Subcutaneous abdominal adipose tissue (tissue), 5 donors: ENCODE measurements around the gene OR52J3.
"Not testable (repeated sequence)": the region's sequence is repeated elsewhere in the genome, so short reads cannot be mapped to it uniquely, and the experiment has no call there.

Source experiments
- H3K27ac ChIP-seq: one replicate; pipeline ENCODE4 v1.7.0; 2013; ENCODE audit warnings: low read depth, mild to moderate bottlenecking, inconsistent platforms, low read length, moderate library complexity
- H3K27me3 ChIP-seq, 5 donors: one replicate each; pipeline ENCODE4 v1.7.0; 2013; ENCODE audit warnings: low read length in 5 of 5, inconsistent platforms in 1 of 5; ENCODE audit not compliant: control insufficient read depth in 5 of 5, insufficient read depth in 4 of 5
- H3K36me3 ChIP-seq, 5 donors: one replicate each; pipeline ENCODE4 v1.7.0; 2013; ENCODE audit warnings: low read length in 5 of 5; ENCODE audit not compliant: control insufficient read depth in 5 of 5, insufficient read depth in 5 of 5
- H3K4me1 ChIP-seq, 5 donors: one replicate each; pipeline ENCODE4 v1.7.0; 2013; ENCODE audit warnings: low read length in 5 of 5, mild to moderate bottlenecking in 3 of 5, moderate library complexity in 1 of 5; ENCODE audit not compliant: control insufficient read depth in 5 of 5, insufficient read depth in 5 of 5
- H3K4me3 ChIP-seq, 5 donors: one replicate each; pipeline ENCODE4 v1.7.0; 2013; ENCODE audit warnings: low read length in 5 of 5, low read depth in 1 of 5
- H3K9ac ChIP-seq, 5 donors: one replicate each; pipeline ENCODE4 v1.7.0; 2013; ENCODE audit warnings: low read length in 5 of 5, mild to moderate bottlenecking in 4 of 5, moderate library complexity in 3 of 5
- H3K9me3 ChIP-seq, 5 donors: one replicate each; pipeline ENCODE4 v1.7.0; 2013; ENCODE audit warnings: low read length in 5 of 5; ENCODE audit not compliant: control insufficient read depth in 5 of 5
- donor health status: healthy.
- donor health status: healthy.
- donor health status: healthy.
- donor health status: healthy.
- donor health status: healthy.

Gene OR52J3

GRCh38 chr11:5042091-5042490 is 4.2 kb upstream of the OR52J3 start:
- Histone ChIP-seq H3K27ac (no peak overlapping the region), H3K4me1 (no peaks in the 10 kb centered on the region), H3K9ac (no peak overlapping the region), H3K36me3 (no peaks in the 10 kb centered on the region), H3K27me3 (no peaks in the 10 kb centered on the region), H3K9me3 (no peaks in the 10 kb centered on the region), H3K4me3 (no peak overlapping the region)

- no peak overlapping the region for H3K27ac ChIP-seq
- H3K9me3 ChIP-seq: no peaks in the 10 kb centered on the region
- no peaks in the 10 kb centered on the region for H3K36me3 ChIP-seq
- H3K9ac ChIP-seq: no peak overlapping the region
- H3K27me3 ChIP-seq: no peaks in the 10 kb centered on the region
- no peaks in the 10 kb centered on the region for H3K4me1 ChIP-seq
- no peak overlapping the region for H3K4me3 ChIP-seq
These were observed 2.9 kb upstream of the OR52J3 start for GRCh38 chr11:5043380-5043779.

GRCh38 chr11:5046754-5047330 is 516 bp downstream of the OR52J3 start:
- H3K9me3 ChIP-seq: no peaks in the 10 kb centered on the region
- H3K27me3 ChIP-seq: no peaks in the 10 kb centered on the region
- no peaks in the 10 kb centered on the region for H3K36me3 ChIP-seq
- H3K4me1 ChIP-seq: no peaks in the 10 kb centered on the region
- no peak overlapping the region for H3K4me3 ChIP-seq
- no peak overlapping the region for H3K27ac ChIP-seq
- no peak overlapping the region for H3K9ac ChIP-seq

DNA sequence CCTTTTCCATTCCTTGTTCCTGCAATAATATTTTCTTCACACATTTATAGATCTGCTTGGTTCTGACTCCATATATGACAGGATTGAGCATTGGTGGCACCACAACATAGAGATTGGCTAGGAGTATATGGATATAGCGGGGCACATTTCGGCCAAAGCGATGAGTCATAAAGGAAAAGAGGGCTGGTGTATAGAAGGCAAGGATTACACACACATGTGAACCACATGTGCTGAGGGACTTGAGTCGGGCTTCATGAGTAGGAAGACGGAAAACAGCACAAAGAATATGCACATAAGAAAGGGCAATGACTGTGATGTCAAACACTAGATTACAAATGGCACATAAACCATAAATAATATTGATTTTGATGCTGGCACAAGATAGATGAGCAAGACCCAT is 12.4 kb downstream of the OR52J3 start:
- H3K27ac ChIP-seq, H3K27me3 ChIP-seq, H3K9me3 ChIP-seq, H3K4me3 ChIP-seq, H3K4me1 ChIP-seq, H3K36me3 ChIP-seq, H3K9ac ChIP-seq: not testable (repeated sequence)

GRCh38 chr11:5059391-5059790 is 13.1 kb downstream of the OR52J3 start, which contains the start of gene OR52E2:
TSS of gene OR52E2 (minus strand) at chr11:5059627. CDS start at chr11:5059627, 0 bp downstream.
- Histone ChIP-seq H3K36me3 (no peaks in the 10 kb centered on the region), H3K27ac (no peak within 1 kb of the TSS), H3K9me3 (no peaks in the 10 kb centered on the region), H3K9ac (no peak within 1 kb of the TSS), H3K27me3 (no peaks in the 10 kb centered on the region), H3K4me3 (no peak within 1 kb of the TSS), H3K4me1 (no peaks in the 10 kb centered on the region)

- Histone ChIP-seq H3K27ac (no peak overlapping the region), H3K9ac (no peak overlapping the region), H3K4me1 (no peaks in the 10 kb centered on the region), H3K27me3 (no peaks in the 10 kb centered on the region), H3K4me3 (no peak overlapping the region), H3K36me3 (no peaks in the 10 kb centered on the region), H3K9me3 (no peaks in the 10 kb centered on the region)
These were observed 18.7 kb downstream of the OR52J3 start for GRCh38 chr11:5065027-5065426.

GRCh38 chr11:5069272-5069671 is 22.9 kb downstream of the OR52J3 start, which contains the start of gene OR52E1:
TSS of gene OR52E1 (plus strand) at chr11:5069572.
- no peak within 1 kb of the TSS for H3K9ac ChIP-seq
- no peaks in the 10 kb centered on the region for H3K36me3 ChIP-seq
- no peaks in the 10 kb centered on the region for H3K27me3 ChIP-seq
- H3K4me1 ChIP-seq: peaks cover 3 to 18% (median 12%) of the 10 kb centered on the region in 5 donors
- no peak within 1 kb of the TSS for H3K27ac ChIP-seq
- H3K4me3 ChIP-seq: no peak within 1 kb of the TSS
- no peaks in the 10 kb centered on the region for H3K9me3 ChIP-seq

DNA sequence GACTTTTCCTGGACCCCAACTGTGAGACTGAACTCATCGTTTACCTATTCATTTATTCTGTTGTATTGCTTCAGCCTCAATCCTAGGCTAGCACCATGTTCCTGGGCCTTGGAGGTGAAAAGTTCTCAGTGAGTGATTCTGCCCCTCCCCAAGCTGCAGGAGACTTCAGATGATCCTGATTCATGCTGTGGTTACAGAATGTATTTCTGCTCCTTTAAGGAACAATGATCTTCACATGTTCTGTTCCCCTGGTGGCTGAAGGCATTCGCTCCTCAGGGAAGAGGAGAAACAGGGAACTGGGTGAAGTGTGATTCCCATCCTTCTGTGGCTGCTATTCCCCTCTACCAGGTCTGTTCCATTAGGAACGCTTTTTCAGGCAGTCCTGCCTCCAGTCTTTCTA is 25.5 kb downstream of the OR52J3 start:
- Histone ChIP-seq H3K4me1 (peaks cover 3 to 18% (median 12%) of the 10 kb centered on the region in 5 donors), H3K27me3 (no peaks in the 10 kb centered on the region), H3K27ac (peak overlapping the region; percentile 20), H3K9ac (no peak overlapping the region), H3K36me3 (no peaks in the 10 kb centered on the region), H3K9me3 (no peaks in the 10 kb centered on the region), H3K4me3 (peak overlapping the region in 3 of 5 donors; percentile 7 to 45 (median 36))

DNA sequence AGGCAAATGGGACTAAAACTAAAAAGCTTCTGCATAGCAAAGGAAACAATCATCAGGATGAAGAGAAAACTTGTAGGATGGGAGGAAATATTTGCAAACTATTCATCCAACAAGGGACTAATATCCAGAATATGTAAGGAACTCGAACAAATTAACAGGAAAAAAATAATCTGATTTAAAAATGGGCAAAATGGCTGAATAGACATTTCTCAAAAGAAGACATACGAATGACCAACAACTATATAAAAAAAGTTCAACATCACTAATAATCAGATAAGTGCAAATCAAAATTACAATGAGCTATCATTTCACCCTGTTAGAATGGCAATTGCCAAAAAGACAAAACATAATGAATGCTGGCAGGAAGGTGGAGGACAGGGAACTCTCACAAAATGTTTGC is 35.1 kb downstream of the OR52J3 start:
- Histone ChIP-seq H3K27ac (no peak overlapping the region), H3K9ac (no peak overlapping the region), H3K9me3 (no peaks in the 10 kb centered on the region), H3K27me3 (no peaks in the 10 kb centered on the region), H3K36me3 (no peaks in the 10 kb centered on the region), H3K4me1 (no peaks in the 10 kb centered on the region), H3K4me3 (no peak overlapping the region)

DNA sequence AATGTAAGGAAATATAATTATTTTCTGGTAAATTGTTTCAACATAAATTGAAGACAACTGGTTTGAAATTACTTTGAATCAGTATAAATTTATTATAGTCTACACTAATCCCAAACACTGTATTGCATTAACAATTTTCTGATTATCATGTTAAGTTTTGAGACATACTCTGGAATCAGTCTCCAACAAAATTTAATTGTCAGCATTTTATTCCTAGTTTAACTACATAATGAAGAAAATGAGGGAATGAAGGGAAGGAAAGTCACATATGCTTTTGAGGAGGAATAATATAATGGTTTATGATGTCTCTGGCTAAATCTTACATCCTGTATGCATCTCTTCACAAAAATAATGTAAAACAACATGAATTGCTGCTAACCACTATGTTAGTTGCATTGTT is 37.3 kb downstream of the OR52J3 start:
- Histone ChIP-seq H3K27ac (no peak overlapping the region), H3K27me3 (no peaks in the 10 kb centered on the region), H3K4me3 (no peak overlapping the region)

GRCh38 chr11:5088556-5088955 is 42.2 kb downstream of the OR52J3 start:
- Histone ChIP-seq H3K27me3 (no peaks in the 10 kb centered on the region), H3K4me1 (no peaks in the 10 kb centered on the region), H3K9ac (no peak overlapping the region), H3K4me3 (no peak overlapping the region), H3K27ac (no peak overlapping the region), H3K9me3 (no peaks in the 10 kb centered on the region), H3K36me3 (no peaks in the 10 kb centered on the region)

More for the DNA sequence above, 37.3 kb downstream of the OR52J3 start:
- no peaks in the 10 kb centered on the region for H3K4me1 ChIP-seq
- H3K9ac ChIP-seq: no peak overlapping the region
- H3K9me3 ChIP-seq: no peaks in the 10 kb centered on the region
- H3K36me3 ChIP-seq: no peaks in the 10 kb centered on the region
